Thymus (tissue), 11 donors: ENCODE measurements around the gene MAP3K5. TPM values are rescaled to one million over a fixed set of nuclear protein-coding genes. Genes with fewer than 3 reads are reported as not detected.

ENCODE experiments used
- DNase-seq, 9 donors: peaks; one replicate each; pipeline ENCODE4 v3.0.0-alpha.2; 2013; ENCODE audit warnings: low spot score in 9 of 9, low read depth in 6 of 9, missing footprints in 1 of 9
- H3K27ac ChIP-seq, 2 donors: one replicate each; pipeline ENCODE4 v1.5.1; 2013; ENCODE audit warnings: control low read depth in 1 of 2, low read depth in 1 of 2, low read length in 1 of 2, mild to moderate bottlenecking in 1 of 2, moderate library complexity in 1 of 2
- H3K27me3 ChIP-seq, 2 donors: one replicate each; pipeline ENCODE4 v1.5.1; 2013; ENCODE audit warnings: low read length in 1 of 2; ENCODE audit not compliant: control insufficient read depth in 2 of 2, insufficient read depth in 1 of 2
- H3K36me3 ChIP-seq, 2 donors: one replicate each; pipeline ENCODE4 v1.5.1; 2013; ENCODE audit warnings: low read length in 1 of 2, mild to moderate bottlenecking in 1 of 2, moderate library complexity in 1 of 2; ENCODE audit not compliant: control insufficient read depth in 2 of 2, insufficient read depth in 2 of 2
- H3K4me1 ChIP-seq, 2 donors: one replicate each; pipeline ENCODE4 v1.5.1; 2013; ENCODE audit warnings: low read length in 2 of 2; ENCODE audit not compliant: control insufficient read depth in 2 of 2, insufficient read depth in 2 of 2
- H3K4me3 ChIP-seq, 2 donors: one replicate each; pipeline ENCODE4 v1.5.1; 2013; ENCODE audit warnings: low read length in 2 of 2, control low read depth in 1 of 2, mild to moderate bottlenecking in 1 of 2
- H3K9me3 ChIP-seq, 2 donors: one replicate each; pipeline ENCODE4 v1.5.1; 2013; ENCODE audit warnings: low read length in 1 of 2, mild to moderate bottlenecking in 1 of 2; ENCODE audit not compliant: control insufficient read depth in 2 of 2, insufficient read depth in 1 of 2
- WGBS: extraction: QIAGEN DNeasy Blood & Tissue Kit; methylation state at CpG from one replicate; pipeline ENCODE4 v1.1.7; 2013; 5-methylcytosine and 5-hydroxymethylcytosine counted together
- polyA plus RNA-seq: library from polyadenylated mRNA; stranded (reverse); fragments of 200-250 nt; gene quantifications from one replicate; pipeline ENCODE4 v1.2.3, GENCODE V29; 2013
- total RNA-seq: library from RNA; stranded (reverse); fragments of 120-200 nt; gene quantifications from one replicate; pipeline ENCODE4 v1.2.4, GENCODE V29; 2013
- donor health status: healthy.

The MAP3K5 gene
- total and polyA plus RNA-seq, 2 donors: 7.3 to 23.0 TPM

GRCh38 chr6:136737871-136738691, 54.2 kb downstream of the MAP3K5 start:
- Histone ChIP-seq H3K4me1 (no peaks in the 10 kb centered on the region), H3K27ac (peak overlapping the region in 1 of 2 donors; percentile 57), H3K36me3 (no peaks in the 10 kb centered on the region), H3K27me3 (no peaks in the 10 kb centered on the region), H3K4me3 (no peak overlapping the region), H3K9me3 (no peaks in the 10 kb centered on the region)
- 75% methylated on average over 9 of the region's 9 CpGs for WGBS
- DNase-seq: no peak

- H3K27me3 ChIP-seq: no peaks in the 10 kb centered on the region
- H3K36me3 ChIP-seq: no peaks in the 10 kb centered on the region
- no peak overlapping the region for H3K4me3 ChIP-seq
- WGBS: 85% methylated on average over 5 of the region's 5 CpGs
- H3K4me1 ChIP-seq: no peaks in the 10 kb centered on the region
- H3K9me3 ChIP-seq: no peaks in the 10 kb centered on the region
- peak overlapping the region; percentile 9 to 27 for H3K27ac ChIP-seq
- DNase-seq: no peak
Measured at GRCh38 chr6:136737374-136737844, 54.9 kb downstream of the MAP3K5 start.

- Histone ChIP-seq H3K4me1 (no peaks in the 10 kb centered on the region), H3K27me3 (no peaks in the 10 kb centered on the region), H3K27ac (no peak overlapping the region), H3K4me3 (no peak overlapping the region), H3K9me3 (no peaks in the 10 kb centered on the region), H3K36me3 (no peaks in the 10 kb centered on the region)
- DNase-seq: no peak
- 96% methylated on average over 5 of the region's 5 CpGs for WGBS
Measured at GRCh38 chr6:136736281-136736960, 55.9 kb downstream of the MAP3K5 start.

- Histone ChIP-seq H3K27me3 (no peaks in the 10 kb centered on the region), H3K36me3 (no peaks in the 10 kb centered on the region), H3K4me1 (no peaks in the 10 kb centered on the region), H3K27ac (no peak overlapping the region), H3K4me3 (no peak overlapping the region), H3K9me3 (no peaks in the 10 kb centered on the region)
- DNase-seq: no peak
- WGBS: 98% methylated on average over 1 of the region's 1 CpG
Measured at GRCh38 chr6:136734977-136735376, 57.3 kb downstream of the MAP3K5 start.

- no peak for DNase-seq
Measured at GRCh38 chr6:136732889-136733288, 59.4 kb downstream of the MAP3K5 start.

GRCh38 chr6:136729832-136730231, 62.4 kb downstream of the MAP3K5 start:
- H3K27ac ChIP-seq: no peak overlapping the region
- no peak overlapping the region for H3K4me3 ChIP-seq
- H3K4me1 ChIP-seq: no peaks in the 10 kb centered on the region
- no peaks in the 10 kb centered on the region for H3K27me3 ChIP-seq
- H3K9me3 ChIP-seq: no peaks in the 10 kb centered on the region
- WGBS: 90% methylated on average over 5 of the region's 5 CpGs
- DNase-seq: no peak
- no peaks in the 10 kb centered on the region for H3K36me3 ChIP-seq

More at GRCh38 chr6:136732889-136733288, 59.4 kb downstream of the MAP3K5 start:
- H3K4me1 ChIP-seq: no peaks in the 10 kb centered on the region
- WGBS: 97% methylated on average over 3 of the region's 3 CpGs
- H3K27ac ChIP-seq: no peak overlapping the region
- no peaks in the 10 kb centered on the region for H3K27me3 ChIP-seq
- no peak overlapping the region for H3K4me3 ChIP-seq
- no peaks in the 10 kb centered on the region for H3K36me3 ChIP-seq
- no peaks in the 10 kb centered on the region for H3K9me3 ChIP-seq

- Histone ChIP-seq H3K27ac (no peak overlapping the region), H3K4me3 (no peak overlapping the region), H3K9me3 (no peaks in the 10 kb centered on the region), H3K4me1 (no peaks in the 10 kb centered on the region), H3K27me3 (no peaks in the 10 kb centered on the region), H3K36me3 (no peaks in the 10 kb centered on the region)
- no peak for DNase-seq
- WGBS: 97% methylated on average over 4 of the region's 4 CpGs
Measured at GRCh38 chr6:136728976-136729515, 63.2 kb downstream of the MAP3K5 start.

GRCh38 chr6:136728033-136728939, 64.0 kb downstream of the MAP3K5 start:
- no peaks in the 10 kb centered on the region for H3K36me3 ChIP-seq
- DNase-seq: no peak
- H3K9me3 ChIP-seq: no peaks in the 10 kb centered on the region
- no peak overlapping the region for H3K4me3 ChIP-seq
- no peaks in the 10 kb centered on the region for H3K27me3 ChIP-seq
- H3K4me1 ChIP-seq: no peaks in the 10 kb centered on the region
- WGBS: 97% methylated on average over 2 of the region's 2 CpGs
- no peak overlapping the region for H3K27ac ChIP-seq
